Fibroblast of skin of back (primary cell): Measurements from ENCODE around the gene CBFA2T3.

ENCODE experiments used
- DNase-seq: peaks from one replicate; pipeline ENCODE4 v3.0.0-alpha.2; 2013

The CBFA2T3 gene

DNA sequence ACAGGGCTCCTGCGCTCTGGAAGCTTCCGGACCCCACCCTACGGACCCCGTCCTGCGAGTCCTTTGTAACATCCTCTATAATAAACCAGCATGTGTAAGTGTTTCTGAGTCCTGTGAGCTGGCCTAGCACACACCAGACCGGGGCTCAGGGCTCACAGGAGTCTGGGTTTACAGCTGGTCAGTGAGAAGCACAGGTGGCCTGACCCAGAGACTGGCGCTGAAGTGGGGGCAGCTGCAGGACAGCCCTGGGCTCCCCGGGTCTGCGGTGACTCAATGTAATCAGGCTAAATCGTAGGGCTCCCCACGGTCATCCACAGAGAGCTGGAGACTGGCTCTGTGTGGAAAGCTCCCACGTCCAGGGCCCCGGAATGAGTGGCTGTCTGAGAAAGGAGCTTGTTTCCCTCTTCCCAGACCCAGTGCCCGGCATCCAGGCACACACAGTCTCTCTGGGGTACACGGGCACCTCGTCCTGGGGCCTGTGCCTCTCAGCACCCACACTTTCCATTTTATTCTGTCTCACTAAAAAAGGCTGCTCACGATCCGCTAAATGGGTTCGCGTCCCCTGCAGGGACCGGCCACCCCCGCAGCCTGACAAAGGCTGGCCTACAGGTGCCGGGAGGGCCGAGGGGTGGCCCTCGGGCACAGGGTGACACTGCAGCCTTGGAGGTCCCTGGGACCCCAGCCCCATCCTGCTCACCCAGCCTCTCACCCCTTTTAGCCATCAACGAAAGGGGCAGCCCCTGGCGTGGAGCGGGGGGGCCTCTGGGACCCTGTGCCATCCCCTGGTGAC lies 18.9 kb upstream of the CBFA2T3 start:
- DNase-seq = no peak

DNA sequence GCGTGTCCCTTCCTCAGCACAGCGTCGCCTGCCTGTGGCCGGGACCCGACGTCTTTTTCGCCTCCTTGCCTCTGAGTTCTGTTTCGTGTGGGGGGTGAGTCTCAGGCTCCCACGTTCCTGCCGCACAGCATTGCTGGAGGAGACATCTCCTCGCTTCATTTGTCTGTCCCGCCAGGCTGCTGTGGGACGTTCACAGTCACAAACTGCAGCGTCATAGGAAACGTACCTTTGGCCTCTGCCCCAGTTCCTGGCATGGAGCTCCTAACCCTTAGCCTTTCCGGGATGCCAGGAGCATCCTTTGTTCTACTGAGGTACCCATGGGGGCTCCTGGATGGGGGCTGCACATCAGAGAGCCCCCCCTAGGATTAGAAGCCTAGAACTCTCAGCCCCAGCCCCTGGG lies 18.2 kb upstream of the CBFA2T3 start:
- no peak for DNase-seq

DNA sequence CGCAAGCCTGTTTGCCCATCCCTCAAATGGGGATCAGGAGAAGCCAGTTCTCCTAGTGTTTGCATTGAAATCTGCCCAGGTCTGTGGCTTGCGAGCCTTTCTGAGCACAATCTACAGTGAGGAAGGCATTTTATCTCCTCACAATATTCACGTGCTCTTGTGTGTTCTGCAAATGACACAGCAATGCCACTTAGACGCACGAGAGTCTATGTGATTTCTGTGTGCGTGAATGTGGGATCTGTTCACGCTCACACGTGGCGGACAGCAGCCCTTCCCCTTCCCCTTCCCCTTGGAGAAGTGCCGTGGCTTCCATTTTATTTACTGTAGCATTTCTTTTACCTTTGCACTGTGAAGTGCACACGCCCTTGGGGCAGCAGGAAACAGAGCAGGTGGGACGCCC lies 17.7 kb upstream of the CBFA2T3 start:
- no peak for DNase-seq

DNA sequence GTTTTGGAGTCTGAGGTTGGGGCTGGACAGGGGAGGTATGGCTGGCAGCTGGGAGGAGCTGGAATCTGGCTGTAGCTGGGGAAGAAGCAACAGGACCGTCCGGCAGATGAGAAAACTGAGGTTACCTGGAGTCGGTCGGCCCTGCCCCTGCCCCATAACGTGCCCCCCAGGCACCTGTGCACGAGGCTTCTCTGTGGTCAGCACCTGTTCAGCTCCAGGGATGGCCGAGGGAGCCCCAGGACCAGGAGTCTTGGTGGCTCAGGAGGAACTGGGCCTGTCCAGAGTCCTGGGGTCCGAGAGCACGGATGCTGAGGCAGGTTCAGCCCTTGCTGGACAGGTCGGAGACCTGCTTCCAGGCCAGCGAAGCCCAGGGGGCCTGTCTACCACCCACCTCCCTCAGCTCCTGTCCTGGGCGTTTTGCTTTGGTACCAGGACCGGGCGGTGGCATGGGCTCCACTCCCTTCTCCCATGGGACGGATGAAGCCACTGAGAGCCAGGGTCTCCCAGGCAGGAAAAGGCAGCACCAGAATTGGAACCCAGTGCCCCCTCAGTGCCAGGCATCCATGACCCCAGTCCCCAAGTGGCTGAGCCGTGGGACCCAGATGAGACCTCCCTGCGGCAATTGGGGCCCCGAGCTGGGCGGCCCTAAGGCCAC lies 17.1 kb upstream of the CBFA2T3 start:
- no peak for DNase-seq

DNA sequence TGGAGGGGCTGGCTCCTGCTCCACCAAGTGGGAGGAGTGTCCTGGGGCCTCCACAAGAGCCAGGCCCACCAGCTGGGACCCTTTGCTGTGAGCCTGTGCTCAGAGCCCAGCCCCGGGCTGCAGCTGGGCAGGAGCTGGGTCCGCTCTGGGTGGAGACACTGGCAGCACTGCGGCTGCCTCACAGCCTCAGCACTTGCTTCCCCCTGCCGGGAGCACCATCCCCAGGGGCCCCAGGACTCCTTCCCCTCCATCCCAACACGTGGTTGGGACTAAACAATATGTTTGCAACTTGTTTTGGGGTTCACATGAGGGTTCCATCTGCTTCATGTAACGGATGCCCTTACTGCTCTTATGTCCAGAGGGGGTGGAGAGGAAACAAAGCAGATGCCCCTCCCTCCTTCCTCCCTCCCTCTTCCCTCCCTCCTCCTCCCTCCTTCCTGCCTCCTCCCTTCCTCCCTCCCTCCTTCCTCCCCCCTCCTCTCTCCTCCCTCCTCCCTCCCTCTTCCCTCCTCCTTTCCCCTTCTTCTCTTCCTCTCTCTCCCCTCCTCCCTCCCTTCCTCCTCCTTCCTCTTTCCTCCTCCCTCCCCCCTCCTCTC lies 16.3 kb upstream of the CBFA2T3 start:
- DNase-seq = no peak

DNA sequence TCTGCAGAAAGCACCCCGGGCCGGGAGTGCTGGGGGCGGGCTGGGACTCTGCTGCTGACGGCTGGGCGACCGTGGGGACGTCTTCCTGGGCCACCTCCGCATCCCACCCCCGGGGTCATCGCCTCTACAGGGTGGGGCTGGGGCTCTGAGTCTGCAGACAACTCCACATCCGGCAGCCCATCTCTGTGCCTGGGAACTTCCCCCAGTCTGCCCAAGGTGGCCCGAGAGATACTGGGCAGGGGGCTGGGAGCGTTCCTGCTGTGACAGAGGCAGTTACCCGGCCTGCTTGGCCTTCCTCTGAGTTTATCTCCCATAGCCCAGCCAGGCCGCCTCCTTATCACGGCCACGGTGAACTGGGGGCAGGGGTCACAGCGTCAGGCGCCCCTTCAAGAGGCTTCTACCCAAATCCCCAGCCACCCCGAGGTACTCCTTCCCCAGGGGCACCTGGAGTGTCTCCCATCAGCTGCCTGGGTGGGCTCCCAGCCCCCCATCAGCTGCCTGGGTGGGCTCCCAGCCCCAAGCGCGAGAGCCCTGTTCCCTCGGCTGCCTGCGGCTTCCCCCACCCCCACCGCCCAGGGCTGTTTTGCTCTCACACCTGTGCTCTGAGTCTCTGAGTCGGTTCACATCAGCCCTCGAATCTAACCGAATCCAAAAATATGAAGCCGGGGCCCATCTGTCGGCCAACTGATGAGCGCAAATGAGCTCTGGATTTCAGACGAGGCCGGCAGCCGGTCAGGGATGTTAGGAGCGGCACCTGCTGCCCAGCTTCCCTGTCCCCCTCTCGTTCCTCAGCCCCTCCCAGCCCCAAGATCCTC lies 15.6 kb upstream of the CBFA2T3 start:
- DNase-seq = no peak

DNA sequence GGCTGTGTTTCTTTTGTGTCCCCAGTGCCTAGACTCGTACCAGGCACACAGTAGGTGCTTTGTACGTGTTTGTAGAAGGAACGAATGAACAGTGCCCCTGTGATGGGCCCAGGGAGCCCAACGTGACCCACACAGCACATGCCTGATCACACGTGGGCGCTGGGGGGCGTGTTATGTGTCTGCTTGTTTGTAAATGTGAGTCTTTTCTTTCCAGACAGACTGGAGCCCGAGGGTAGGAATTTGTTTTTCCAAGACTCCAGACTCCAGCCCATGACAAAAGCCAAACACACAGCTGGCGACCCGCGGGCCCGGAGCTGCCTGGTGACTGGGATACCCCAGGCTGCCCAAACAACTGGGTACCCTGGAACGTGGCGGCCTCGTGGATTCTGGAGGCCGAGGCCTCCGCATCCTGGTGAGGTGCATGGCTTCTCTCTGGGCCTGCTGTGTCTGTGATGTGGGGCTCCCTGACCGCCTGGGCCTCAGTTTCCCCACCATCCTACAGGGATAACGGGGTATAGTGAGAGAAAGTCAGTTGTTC lies 14.9 kb upstream of the CBFA2T3 start:
- no peak for DNase-seq

DNA sequence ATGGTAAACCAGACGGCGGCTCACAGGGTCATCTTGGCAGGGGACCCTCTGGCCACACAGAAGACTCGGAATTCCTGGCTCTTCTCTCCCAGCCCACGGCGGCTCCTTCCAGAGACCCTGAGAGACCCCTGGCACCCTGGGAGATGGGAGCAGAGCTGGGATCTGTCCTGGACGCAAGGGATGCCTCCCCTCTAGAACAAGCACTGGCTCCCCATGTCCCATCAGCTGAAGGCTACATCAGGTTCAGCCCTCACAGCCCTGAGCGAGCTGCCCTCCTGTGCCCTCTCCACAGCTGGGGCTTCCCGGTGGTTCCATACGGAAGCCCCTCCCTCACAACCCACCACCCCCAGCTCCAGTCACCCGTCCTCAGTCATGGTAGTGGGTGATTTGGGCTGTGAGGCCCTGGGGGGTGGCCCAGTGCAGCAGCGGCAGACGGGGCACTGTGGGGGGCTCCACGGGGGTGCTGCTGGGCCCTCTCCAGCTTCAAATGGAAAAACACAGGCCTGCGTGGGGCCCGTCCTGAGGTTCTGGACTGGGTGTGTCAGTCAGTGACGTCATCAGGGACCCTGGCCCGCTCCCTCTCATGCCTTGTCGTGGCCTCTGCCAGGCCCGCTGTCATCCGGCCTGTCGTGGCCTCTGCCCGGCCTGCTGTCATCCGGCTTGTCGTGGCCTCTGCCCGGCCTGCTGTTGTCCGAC lies 13.0 kb upstream of the CBFA2T3 start:
- DNase-seq = no peak

DNA sequence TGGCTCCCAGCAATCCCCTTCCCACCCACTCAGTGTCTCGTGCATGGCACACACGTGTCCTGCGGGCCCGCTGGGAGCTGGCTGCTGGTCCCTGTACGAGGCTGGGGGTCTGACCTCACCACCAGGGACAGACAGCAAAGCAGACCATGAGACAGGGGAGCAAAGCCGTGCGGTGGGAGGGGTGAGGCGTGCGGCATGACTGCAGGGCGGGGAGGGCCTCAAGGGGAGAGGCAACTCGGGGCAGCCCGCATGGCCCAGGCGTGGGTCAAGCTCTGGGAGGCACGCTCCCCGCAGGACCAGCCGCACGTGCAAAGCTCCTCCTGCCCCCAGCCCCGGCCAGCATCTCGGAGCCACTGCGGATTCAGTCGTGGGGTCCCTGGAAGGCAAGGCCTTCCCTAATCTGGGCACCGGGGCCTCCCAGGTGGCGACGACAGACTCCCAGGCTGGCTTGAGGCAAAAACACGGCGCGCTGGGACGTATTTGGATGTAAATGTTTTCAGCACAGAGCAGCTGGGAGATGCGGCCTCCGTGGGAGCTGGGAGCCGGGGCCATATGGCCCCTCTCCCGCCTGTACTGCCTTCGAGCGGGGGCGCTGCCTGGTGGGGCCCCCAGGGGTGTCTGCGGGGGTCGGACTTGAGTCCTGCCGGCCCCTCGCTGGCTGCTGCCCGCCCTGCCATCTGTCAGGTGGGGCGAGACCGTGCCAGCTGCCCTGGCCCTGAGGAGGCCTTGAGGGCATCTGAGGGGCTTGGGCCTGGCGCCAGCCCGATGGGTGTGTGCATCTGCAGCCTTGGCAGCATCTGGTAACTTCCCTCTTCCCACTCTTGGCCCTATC lies 12.2 kb upstream of the CBFA2T3 start:
- DNase-seq = no peak

DNA sequence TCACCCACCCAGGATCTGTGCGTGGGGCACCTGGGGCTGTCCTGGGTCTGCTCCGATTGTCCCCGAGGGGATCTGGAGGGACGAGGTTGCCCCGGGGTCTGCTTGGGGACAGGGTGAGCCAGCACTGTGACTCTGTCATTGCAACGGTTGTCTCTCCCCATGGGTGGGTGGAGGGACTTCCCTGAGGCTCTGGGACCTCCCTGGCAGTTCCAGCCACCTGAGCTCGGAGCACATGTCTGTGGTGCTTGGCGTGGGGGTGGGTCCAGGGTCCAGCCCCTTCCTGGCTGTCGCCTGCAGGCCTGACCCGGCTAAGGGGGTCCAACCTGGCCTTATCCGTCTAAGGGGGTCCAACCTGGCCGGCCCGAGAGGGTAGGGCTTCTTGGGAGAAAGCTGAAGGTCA lies 8.5 kb upstream of the CBFA2T3 start:
- DNase-seq = no peak

DNA sequence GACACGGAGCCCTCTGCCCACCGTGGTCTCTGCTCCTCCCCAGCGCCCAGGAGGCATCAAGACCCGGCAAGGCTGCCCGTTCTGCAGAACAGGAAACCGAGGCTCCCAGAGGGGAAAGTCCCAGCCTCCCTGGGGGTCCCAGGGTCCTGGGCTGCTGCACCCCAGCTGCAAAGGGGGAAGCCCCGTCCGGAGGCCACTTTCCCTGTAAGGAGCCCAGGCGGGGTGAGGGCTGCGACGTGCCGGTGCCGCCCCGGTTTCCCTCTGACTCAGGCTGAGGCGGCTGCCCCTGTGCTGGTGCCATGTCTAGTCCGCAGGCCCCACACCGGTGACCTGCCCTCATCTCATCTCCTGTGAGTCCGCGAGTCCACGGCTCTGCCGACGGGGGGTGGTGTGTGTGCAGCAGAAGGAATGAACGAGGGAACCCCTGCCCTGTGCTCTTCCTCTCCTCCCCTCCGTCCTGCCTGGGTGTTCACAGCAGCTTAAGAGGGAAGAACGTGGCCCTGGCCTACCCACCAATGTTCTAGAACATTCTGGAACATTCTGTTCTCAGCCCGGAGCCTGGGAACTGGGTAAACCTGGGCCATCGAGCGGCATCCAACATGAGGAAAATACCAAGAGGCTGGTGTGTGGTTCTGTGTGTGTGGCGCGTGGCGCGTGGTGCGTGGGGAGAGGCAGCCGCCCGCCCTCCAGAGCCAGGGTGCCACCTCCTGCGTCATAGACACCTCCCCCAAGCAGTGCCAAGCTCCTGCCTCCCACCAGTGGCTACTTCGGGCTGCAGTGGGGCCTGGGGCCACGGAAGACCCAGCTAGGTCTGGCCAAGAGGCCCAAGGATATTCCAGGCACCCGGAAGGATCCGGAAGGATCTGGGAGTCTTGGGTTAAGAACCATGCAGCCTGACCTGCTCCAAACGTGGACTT lies 7.0 kb upstream of the CBFA2T3 start:
- no peak for DNase-seq

DNA sequence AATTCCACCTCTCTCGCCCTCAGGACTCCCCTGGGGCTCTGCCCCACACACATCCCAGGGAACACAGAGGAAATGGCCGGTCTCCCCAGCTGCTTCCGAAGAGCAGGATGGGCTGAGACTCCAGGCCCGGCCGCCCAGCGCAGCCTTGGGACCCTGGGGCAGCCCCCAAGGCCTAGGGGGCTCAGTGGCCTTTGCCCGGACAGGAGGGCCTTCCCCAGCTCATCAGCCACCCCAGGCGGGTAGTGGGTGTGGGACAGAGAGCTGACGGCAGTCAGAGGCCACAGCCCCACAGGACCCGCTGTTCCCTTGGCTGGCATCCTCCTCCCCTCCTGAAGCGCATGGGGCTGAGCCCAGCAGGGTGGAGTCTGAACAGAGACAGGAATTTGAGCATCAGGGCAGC lies 6.2 kb upstream of the CBFA2T3 start:
- DNase-seq = no peak

DNA sequence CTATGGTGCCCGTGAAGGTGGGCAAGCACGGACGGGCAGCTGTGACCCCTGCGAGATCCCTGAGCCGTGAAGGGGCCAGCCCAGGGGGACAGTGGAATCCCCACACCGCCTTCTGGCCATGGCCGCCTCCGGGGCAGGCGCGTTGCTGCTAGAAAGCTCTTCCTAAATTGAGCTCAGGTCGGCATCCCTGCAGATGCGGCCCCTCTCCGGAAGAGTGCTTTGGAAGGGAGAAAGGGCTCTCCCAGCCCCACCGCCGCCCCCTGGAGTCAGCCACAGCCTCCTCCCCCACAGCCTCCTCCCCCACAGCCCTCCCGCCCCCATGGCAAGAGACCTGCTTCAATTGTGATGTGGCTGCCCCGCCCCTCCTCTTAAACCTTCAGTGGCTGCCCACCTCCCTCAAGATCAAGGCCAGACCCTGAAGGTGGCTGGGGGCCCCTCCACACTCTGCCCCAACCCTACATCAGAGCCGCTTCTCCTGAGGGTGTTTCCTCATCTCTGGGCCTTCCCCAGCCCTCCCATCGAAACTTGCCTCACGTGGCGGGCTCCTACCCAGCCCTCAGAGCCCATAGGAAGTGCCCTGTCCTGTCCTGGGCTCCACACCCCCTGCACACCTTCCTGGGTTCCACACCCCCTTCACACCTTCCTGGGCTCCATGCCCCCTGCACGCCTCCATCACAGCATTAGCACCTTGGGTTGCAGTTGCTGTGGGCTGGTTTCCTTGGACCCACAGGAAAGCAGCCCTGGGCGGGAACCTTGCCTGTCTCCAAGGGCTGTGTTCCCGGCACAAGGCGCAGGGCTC lies 5.5 kb upstream of the CBFA2T3 start:
- DNase-seq = no peak

DNA sequence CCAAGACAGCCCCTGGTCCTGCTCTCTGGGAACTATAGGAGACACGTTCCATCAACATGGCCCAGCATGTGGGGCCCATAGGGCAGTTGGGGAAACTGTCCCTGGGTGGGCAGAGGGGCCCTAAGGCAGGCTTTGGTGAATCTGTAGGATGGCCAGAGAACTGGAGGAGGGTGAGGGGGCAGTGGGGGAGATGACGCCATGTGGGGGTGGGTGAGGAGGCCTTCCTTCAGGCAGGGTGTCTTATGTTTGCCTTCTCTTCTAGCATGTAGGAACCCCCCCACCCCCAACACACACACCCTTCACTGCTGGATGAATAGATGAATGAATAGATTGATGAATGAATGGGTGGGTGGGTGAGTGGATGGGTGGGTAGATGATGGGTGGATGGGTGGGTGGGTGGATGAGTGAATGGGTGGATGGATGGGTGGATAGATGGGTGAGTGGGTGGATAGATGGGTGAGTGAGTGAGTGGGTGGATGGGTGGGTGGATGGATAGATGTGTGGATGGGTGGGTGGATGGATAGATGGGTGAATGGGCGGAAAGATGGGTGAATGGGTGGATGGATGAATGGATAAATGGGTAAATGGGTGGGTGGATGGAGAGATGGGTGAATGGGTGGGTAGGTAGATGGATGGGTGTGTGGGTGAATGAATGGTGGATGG lies 2.5 kb upstream of the CBFA2T3 start:
- no peak for DNase-seq

DNA sequence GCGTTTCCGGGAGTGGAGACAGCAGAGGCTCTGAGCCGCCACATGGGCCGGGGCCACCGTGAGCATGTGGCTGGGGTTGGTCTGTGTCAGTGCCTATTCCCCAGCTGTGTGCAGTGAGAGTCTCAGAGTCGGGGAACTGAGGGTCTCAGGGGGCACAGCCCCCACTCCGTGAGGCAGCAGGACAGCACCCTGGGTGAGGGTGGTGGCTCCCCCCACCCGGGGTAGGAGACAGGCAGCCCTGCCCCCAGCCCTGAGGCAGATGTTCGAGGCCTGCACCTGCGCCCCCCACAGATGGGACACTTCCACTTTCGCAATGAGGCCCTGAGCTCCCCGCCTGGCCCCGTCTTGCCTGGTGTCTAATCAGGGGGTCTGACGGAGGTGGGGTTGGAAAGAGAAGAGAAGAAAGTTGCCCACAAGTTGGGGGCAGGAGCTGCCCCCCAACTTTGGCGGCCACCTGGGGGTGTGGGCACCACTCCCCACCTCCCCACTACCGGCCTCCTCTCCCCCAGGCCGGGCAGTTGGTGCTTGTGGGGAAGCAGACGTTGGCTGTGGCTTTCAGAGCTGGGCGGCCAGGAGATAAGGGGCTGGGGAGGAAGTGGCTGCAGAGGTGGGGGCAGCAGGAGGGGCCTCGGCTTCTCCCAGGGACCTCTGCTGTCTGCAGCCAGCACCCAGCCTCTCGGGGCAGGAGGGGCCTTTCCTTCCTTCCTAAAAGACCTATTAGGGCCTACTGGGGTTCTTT lies 1.8 kb upstream of the CBFA2T3 start:
- no peak for DNase-seq

DNA sequence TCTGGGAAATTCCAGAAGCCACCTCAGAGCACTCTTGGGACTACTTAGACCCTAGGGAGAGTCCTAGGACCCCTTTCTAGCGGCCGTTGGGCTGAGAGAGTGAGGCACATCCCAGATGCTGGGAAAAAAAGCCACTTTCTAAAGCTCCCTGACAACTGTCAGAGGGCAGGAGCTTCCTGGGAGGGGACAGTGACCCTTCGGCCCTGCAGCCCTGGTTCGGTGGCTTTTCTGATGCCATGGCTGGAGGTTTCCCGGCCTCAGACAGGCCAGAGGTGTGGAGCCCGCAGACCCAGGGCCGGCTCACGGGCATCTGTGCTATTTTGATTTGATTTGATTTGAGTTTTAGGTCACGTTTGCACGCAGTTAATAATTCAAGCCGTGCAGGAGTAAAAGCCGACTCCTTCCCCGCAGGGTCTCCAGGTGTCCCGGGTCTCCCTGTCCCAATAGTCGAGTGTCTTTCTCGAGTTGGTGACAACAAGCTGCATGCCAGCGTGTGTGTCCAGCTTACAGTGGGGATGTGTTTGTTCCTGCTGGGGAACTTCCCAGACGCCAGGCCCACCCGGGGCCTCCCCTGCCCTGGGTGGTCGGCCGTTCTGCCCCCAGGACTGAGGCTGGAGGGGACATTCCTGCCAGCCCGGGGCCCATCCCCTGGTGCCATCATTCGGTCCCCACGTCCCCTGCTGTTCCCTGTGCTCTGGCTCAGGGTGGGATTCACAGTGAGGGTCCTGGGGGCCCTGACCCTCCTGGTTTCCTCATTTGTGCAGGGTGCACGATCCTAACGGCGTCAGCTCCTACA lies 1.0 kb upstream of the CBFA2T3 start:
- no peak for DNase-seq

DNA sequence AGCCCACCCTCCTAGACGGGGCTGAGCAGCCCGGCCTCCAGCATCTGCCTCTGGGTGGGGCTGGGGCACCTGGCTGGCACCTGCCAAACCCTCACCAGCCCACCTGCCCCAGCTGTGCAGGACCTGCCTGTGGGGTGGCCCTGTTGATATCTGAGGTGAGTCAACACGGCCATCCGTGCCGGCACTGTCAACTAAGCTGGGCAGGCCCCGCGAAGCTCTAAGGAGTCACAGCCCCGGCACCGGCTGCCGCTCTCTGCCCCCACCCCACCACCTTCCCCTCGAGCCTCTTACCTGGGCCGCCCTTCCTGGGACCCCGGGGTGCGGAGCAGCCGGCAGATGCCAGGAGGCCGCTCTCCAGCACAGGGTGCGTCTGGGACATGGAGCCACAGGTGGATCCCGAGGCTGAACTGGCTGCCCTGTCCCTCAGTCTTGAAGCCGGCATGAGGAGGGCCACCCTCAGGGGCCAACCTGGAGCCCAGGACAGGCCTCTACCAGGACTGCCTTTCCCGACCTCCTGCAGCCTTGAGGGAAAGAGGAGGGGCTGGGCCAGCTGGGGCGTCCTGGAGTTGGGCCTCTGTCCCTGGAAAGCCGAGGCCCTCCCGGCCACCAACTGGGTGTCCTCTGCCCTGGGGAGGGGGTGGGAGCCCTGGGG lies 515 bp downstream of the CBFA2T3 start:
- DNase-seq = no peak
